ENCODE results near the gene SGF29.
"Not testable (repeated sequence)": the region's sequence is repeated elsewhere in the genome, so short reads cannot be mapped to it uniquely, and the experiment has no call there.

Gene SGF29

GRCh38 chr16:28558456-28558855, 4.7 kb downstream of the SGF29 start:
- DNase-seq (ENCODE audit: low read depth in 1 of 2, low spot score in 1 of 2): no peak
- no peak for TF ChIP-seq JUND (IDR thresholded peaks at IDR 0.05; ENCODE audit: low read depth)
- in situ Hi-C loops (cut with HindIII; ENCODE audit: low pct_unique_long_range_greater_than_20kb, low sequenced_read_pairs): no loop called here

GRCh38 chr16:28561557-28562187, 8.0 kb downstream of the SGF29 start:
- DNase-seq (ENCODE audit: low read depth in 1 of 2, low spot score in 1 of 2): no peak
- TF ChIP-seq JUND (IDR thresholded peaks at IDR 0.05; ENCODE audit: low read depth): no peak
- in situ Hi-C loops (cut with HindIII; ENCODE audit: low pct_unique_long_range_greater_than_20kb, low sequenced_read_pairs): no loop called here

- no peak for TF ChIP-seq JUND (IDR thresholded peaks at IDR 0.05; ENCODE audit: low read depth)
- DNase-seq (ENCODE audit: low read depth in 1 of 2, low spot score in 1 of 2): no peak
- in situ Hi-C loops (cut with HindIII; ENCODE audit: low pct_unique_long_range_greater_than_20kb, low sequenced_read_pairs): no loop called here
Measured at GRCh38 chr16:28562199-28562598, 8.5 kb downstream of the SGF29 start.

- no peak for TF ChIP-seq JUND (IDR thresholded peaks at IDR 0.05; ENCODE audit: low read depth)
- DNase-seq (ENCODE audit: low read depth in 1 of 2, low spot score in 1 of 2): no peak
- in situ Hi-C loops (cut with HindIII; ENCODE audit: low pct_unique_long_range_greater_than_20kb, low sequenced_read_pairs): no loop called here
Measured at GRCh38 chr16:28563218-28563617, 9.5 kb downstream of the SGF29 start.

- DNase-seq (ENCODE audit: low read depth in 1 of 2, low spot score in 1 of 2); in situ Hi-C loops (cut with HindIII; ENCODE audit: low pct_unique_long_range_greater_than_20kb, low sequenced_read_pairs): not testable (repeated sequence)
Measured at GRCh38 chr16:28566233-28566925, 12.7 kb downstream of the SGF29 start.

GRCh38 chr16:28567292-28567691, 13.6 kb downstream of the SGF29 start:
- in situ Hi-C loops (cut with HindIII; ENCODE audit: low pct_unique_long_range_greater_than_20kb, low sequenced_read_pairs): no loop called here
- no peak for TF ChIP-seq JUND (IDR thresholded peaks at IDR 0.05; ENCODE audit: low read depth)

GRCh38 chr16:28569021-28569420, 15.3 kb downstream of the SGF29 start:
- DNase-seq (ENCODE audit: low read depth in 1 of 2, low spot score in 1 of 2): no peak
- in situ Hi-C loops (cut with HindIII; ENCODE audit: low pct_unique_long_range_greater_than_20kb, low sequenced_read_pairs): no loop called here
- no peak for TF ChIP-seq JUND (IDR thresholded peaks at IDR 0.05; ENCODE audit: low read depth)

More at GRCh38 chr16:28567292-28567691, 13.6 kb downstream of the SGF29 start:
- no peak for DNase-seq (ENCODE audit: low read depth in 1 of 2, low spot score in 1 of 2)

GRCh38 chr16:28569968-28570752, 16.4 kb downstream of the SGF29 start:
- no peak for TF ChIP-seq JUND (IDR thresholded peaks at IDR 0.05; ENCODE audit: low read depth)
- no peak for DNase-seq (ENCODE audit: low read depth in 1 of 2, low spot score in 1 of 2)
- in situ Hi-C loops (cut with HindIII; ENCODE audit: low pct_unique_long_range_greater_than_20kb, low sequenced_read_pairs): no loop called here

- in situ Hi-C loops (cut with HindIII; ENCODE audit: low pct_unique_long_range_greater_than_20kb, low sequenced_read_pairs): no loop called here
- TF ChIP-seq JUND (IDR thresholded peaks at IDR 0.05; ENCODE audit: low read depth): no peak
Measured at GRCh38 chr16:28572696-28573510, 19.2 kb downstream of the SGF29 start.

GRCh38 chr16:28573738-28574718, 20.3 kb downstream of the SGF29 start:
- in situ Hi-C loops (cut with HindIII; ENCODE audit: low pct_unique_long_range_greater_than_20kb, low sequenced_read_pairs): no loop called here
- no peak for TF ChIP-seq JUND (IDR thresholded peaks at IDR 0.05; ENCODE audit: low read depth)
- no peak for DNase-seq (ENCODE audit: low read depth in 1 of 2, low spot score in 1 of 2)

More at GRCh38 chr16:28572696-28573510, 19.2 kb downstream of the SGF29 start:
- DNase-seq (ENCODE audit: low read depth in 1 of 2, low spot score in 1 of 2): no peak

GRCh38 chr16:28574925-28575324, 21.2 kb downstream of the SGF29 start:
- no peak for DNase-seq (ENCODE audit: low read depth in 1 of 2, low spot score in 1 of 2)
- no peak for TF ChIP-seq JUND (IDR thresholded peaks at IDR 0.05; ENCODE audit: low read depth)
- in situ Hi-C loops (cut with HindIII; ENCODE audit: low pct_unique_long_range_greater_than_20kb, low sequenced_read_pairs): no loop called here

All from T47D (cell line).